Measurements from ENCODE around the gene RPA1.

GRCh38 chr17:1870592-1870991, 40.8 kb downstream of the RPA1 start:
- TF ChIP-seq CTCF (tag by site-specific recombination; IDR thresholded peaks at IDR 0.05) (no peak), SP3 (tag by site-specific recombination; IDR thresholded peaks at IDR 0.05) (no peak), KLF16 (tag by site-specific recombination; IDR thresholded peaks at IDR 0.05) (no peak), ZNF274 (IDR thresholded peaks at IDR 0.05; ENCODE audit: low read length) (no peak), ZNF274 (tag by site-specific recombination; IDR thresholded peaks at IDR 0.05; ENCODE audit: borderline replicate concordance) (no peak), ZNF670 (tag by site-specific recombination; IDR thresholded peaks at IDR 0.05; ENCODE audit: low read depth) (no peak), ZNF777 (tag by site-specific recombination; IDR thresholded peaks at IDR 0.05; ENCODE audit: borderline replicate concordance) (no peak), ZNF692 (tag by site-specific recombination; IDR thresholded peaks at IDR 0.05) (no peak), ZNF561 (tag by site-specific recombination; IDR thresholded peaks at IDR 0.05; ENCODE audit: borderline replicate concordance) (no peak), HOXD13 (CRISPR knock-in tag; IDR thresholded peaks at IDR 0.05; ENCODE audit: borderline replicate concordance) (no peak), ZNF391 (tag by site-specific recombination; IDR thresholded peaks at IDR 0.05; ENCODE audit: borderline replicate concordance, low read depth) (no peak), GLIS1 (tag by site-specific recombination; IDR thresholded peaks at IDR 0.05) (no peak), ATF2 (tag by site-specific recombination; IDR thresholded peaks at IDR 0.05; ENCODE audit: low read depth) (no peak), ZNF449 (tag by site-specific recombination; IDR thresholded peaks at IDR 0.05) (no peak)

Measured in HEK293 (cell line).